DND-41 (cell line): ENCODE measurements around the gene AP2A1.

Experiments used
- ATAC-seq: fragments of 200-7000 bp; cut with Tn5 transposase; 3 replicates; pipeline ENCODE4 v1.9.1; 2021; ENCODE audit warnings: low read depth; ENCODE audit not compliant: insufficient read depth
- DNase-seq: peaks from one replicate; pipeline ENCODE4 v3.0.0-alpha.2; 2020
- H2AFZ ChIP-seq: 2 replicates; pipeline ENCODE4 v1.6.0; 2012; ENCODE audit warnings: low read depth, low read length
- H3K27ac ChIP-seq: 2 replicates; pipeline ENCODE4 v1.5.1; 2012; ENCODE audit warnings: low read length, inconsistent platforms
- H3K27me3 ChIP-seq: fragments of 200-600 bp; sonication (generic); 2 replicates; pipeline ENCODE4 v1.6.0; 2012; ENCODE audit warnings: low read length, mild to moderate bottlenecking, inconsistent platforms; ENCODE audit not compliant: insufficient read depth, poor library complexity
- H3K36me3 ChIP-seq: 2 replicates; pipeline ENCODE4 v1.5.1; 2012; ENCODE audit warnings: low read length, inconsistent platforms; ENCODE audit not compliant: insufficient read depth
- H3K4me1 ChIP-seq: 2 replicates; pipeline ENCODE4 v1.5.1; 2012; ENCODE audit warnings: mild to moderate bottlenecking, low read length; ENCODE audit not compliant: insufficient read depth
- H3K4me2 ChIP-seq: 2 replicates; pipeline ENCODE4 v1.6.0; 2012; ENCODE audit warnings: mild to moderate bottlenecking, moderate library complexity, low read length, inconsistent platforms; ENCODE audit not compliant: insufficient read depth
- H3K4me3 ChIP-seq, 2 experiments: fragments of 200-600 bp in 1 of 2; shearing (Covaris generic) in 1 of 2; 2 replicates each; pipeline ENCODE4 v1.5.1; 2012 to 2016; ENCODE audit warnings: inconsistent platforms in 2 of 2, low read length in 2 of 2, mild to moderate bottlenecking in 2 of 2, low read depth in 1 of 2, moderate library complexity in 1 of 2
- H3K79me2 ChIP-seq: 2 replicates; pipeline ENCODE4 v1.6.0; 2012; ENCODE audit warnings: low read length, inconsistent platforms; ENCODE audit not compliant: insufficient read depth
- H3K9ac ChIP-seq: 2 replicates; pipeline ENCODE4 v1.6.0; 2012; ENCODE audit warnings: low read depth, mild to moderate bottlenecking, inconsistent platforms, low read length, moderate library complexity
- H3K9me3 ChIP-seq: 2 replicates; pipeline ENCODE4 v1.5.1; 2012; ENCODE audit warnings: low read length, moderate library complexity, mild to moderate bottlenecking, inconsistent platforms; ENCODE audit not compliant: insufficient read depth, severe bottlenecking
- H4K20me1 ChIP-seq: 2 replicates; pipeline ENCODE4 v1.6.0; 2012; ENCODE audit warnings: low read length; ENCODE audit not compliant: insufficient read depth
- EZH2 ChIP-seq: IDR thresholded peaks from 3 replicates; pipeline ENCODE4 v1.6.1; 2012; ENCODE audit warnings: borderline replicate concordance, low read depth, mild to moderate bottlenecking, moderate library complexity, low read length, inconsistent platforms; ENCODE audit not compliant: severe bottlenecking
- TF ChIP-seq, protein P1 (sequence below): IDR thresholded peaks from 2 replicates; pipeline ENCODE4 v1.5.1; 2012; ENCODE audit warnings: borderline replicate concordance, low read length, moderate library complexity, mild to moderate bottlenecking; ENCODE audit not compliant: poor library complexity, severe bottlenecking; ENCODE audit errors: extremely low read depth

The AP2A1 gene

DNA sequence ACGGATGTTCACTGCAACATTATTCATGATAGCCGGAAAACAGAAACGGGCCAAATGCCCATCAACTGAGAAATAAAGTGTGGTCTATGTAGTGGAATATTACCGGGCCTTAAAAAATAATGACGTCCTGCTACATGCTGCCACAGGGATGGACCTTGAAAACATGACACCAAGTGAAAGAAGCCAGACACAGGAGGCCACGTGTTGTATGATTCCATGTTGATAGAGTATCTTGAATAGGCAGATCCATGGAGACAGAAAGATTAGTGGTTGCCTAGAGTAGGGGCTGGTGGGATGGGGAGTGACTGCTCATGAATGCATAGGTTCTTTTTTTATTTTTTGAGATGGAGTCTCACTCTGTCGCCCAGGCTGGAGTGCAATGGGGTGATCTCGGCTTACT lies 3.7 kb downstream of the AP2A1 start:
- Histone ChIP-seq H3K79me2 (peaks cover 63% of the 10 kb centered on the region), H3K9ac (no peak overlapping the region), H3K4me2 (no peak overlapping the region), H3K4me1 (peaks cover 27% of the 10 kb centered on the region), H3K27me3 (no peaks in the 10 kb centered on the region), H4K20me1 (peaks cover 28% of the 10 kb centered on the region), H2AFZ (no peak overlapping the region), H3K36me3 (peaks cover 15% of the 10 kb centered on the region), H3K9me3 (no peaks in the 10 kb centered on the region), H3K27ac (no peak overlapping the region), H3K4me3 (no peak overlapping the region)
- TF ChIP-seq, protein P1, sequence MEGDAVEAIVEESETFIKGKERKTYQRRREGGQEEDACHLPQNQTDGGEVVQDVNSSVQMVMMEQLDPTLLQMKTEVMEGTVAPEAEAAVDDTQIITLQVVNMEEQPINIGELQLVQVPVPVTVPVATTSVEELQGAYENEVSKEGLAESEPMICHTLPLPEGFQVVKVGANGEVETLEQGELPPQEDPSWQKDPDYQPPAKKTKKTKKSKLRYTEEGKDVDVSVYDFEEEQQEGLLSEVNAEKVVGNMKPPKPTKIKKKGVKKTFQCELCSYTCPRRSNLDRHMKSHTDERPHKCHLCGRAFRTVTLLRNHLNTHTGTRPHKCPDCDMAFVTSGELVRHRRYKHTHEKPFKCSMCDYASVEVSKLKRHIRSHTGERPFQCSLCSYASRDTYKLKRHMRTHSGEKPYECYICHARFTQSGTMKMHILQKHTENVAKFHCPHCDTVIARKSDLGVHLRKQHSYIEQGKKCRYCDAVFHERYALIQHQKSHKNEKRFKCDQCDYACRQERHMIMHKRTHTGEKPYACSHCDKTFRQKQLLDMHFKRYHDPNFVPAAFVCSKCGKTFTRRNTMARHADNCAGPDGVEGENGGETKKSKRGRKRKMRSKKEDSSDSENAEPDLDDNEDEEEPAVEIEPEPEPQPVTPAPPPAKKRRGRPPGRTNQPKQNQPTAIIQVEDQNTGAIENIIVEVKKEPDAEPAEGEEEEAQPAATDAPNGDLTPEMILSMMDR: no peak
- no peak for TF ChIP-seq EZH2
- DNase-seq (no peak), ATAC-seq (no peak)

DNA sequence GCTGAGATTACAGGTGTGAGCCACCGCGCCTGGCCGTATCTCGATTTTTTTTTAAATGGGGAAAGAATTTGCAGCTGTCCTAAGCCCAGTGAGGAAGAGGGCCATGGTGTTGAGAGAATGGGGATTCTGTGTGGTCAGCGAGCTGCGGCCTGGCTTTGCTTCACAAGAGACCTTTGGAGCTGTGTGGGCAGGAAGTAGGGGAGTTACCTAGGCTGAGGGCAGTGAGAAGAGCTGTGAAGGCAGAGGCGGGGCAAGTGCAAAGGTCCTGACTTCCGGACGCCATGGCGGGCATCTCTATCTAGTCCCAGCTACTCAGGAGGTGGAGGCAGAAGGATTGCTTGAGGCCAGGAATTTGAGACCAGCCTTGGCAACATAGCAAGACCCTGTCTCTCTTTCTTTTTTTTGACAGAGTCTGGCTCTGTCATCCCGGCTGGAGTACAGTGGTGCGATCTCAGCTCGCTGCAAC lies 4.9 kb downstream of the AP2A1 start:
- H3K79me2 ChIP-seq: peaks cover 70% of the 10 kb centered on the region
- H3K9me3 ChIP-seq: no peaks in the 10 kb centered on the region
- no peaks in the 10 kb centered on the region for H3K27me3 ChIP-seq
- no peak overlapping the region for H3K27ac ChIP-seq
- peaks cover 20% of the 10 kb centered on the region for H3K4me1 ChIP-seq
- no peak overlapping the region for H3K4me3 ChIP-seq
- H3K36me3 ChIP-seq: peaks cover 22% of the 10 kb centered on the region
- H3K4me2 ChIP-seq: no peak overlapping the region
- no peak for TF ChIP-seq EZH2
- TF ChIP-seq, protein P1: no peak
- no peak overlapping the region for H2AFZ ChIP-seq
- no peak overlapping the region for H3K9ac ChIP-seq
- ATAC-seq (no peak), DNase-seq (no peak)
- H4K20me1 ChIP-seq: peaks cover 33% of the 10 kb centered on the region

DNA sequence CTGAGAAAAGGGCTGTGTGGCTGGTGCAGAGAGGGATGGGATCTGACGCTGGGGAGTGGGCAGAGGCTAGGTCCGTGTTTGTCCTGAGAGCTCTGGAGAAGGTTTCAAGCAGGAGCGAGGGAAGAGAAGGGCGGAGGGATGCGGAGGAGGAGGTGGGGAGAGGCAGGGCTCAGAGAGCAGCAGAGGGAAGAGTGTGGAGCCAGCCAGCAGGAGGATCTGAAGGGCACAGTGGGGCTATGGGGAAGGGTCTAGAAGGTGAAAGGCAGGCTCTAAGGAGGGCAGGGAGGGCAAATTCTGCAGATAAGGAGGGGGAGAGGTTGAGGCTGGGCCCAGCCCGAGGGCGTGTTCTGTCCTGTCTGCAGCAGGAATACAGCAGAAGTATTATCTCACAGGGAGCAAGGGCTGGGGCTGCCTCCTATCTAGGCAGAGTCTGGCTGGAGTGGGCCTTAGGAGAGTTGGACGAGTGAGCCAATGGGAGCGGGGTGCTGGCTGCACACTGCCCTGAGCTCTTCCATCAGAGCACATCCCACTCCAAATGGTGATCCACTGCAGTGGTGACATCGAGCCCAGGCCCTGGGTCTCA lies 6.1 kb downstream of the AP2A1 start:
- no peak for TF ChIP-seq EZH2
- TF ChIP-seq, protein P1: no peak
- Histone ChIP-seq H3K79me2 (peaks cover 59% of the 10 kb centered on the region), H2AFZ (no peak overlapping the region), H3K27ac (no peak overlapping the region), H3K9ac (no peak overlapping the region), H3K9me3 (no peaks in the 10 kb centered on the region), H3K4me1 (peaks cover 14% of the 10 kb centered on the region), H4K20me1 (peaks cover 26% of the 10 kb centered on the region), H3K27me3 (no peaks in the 10 kb centered on the region), H3K4me2 (no peak overlapping the region), H3K4me3 (no peak overlapping the region), H3K36me3 (peaks cover 22% of the 10 kb centered on the region)
- no peak for DNase-seq
- no peak for ATAC-seq
